COR-L47 (cell line): Measurements from ENCODE around the gene RNF220.

ENCODE experiments used
- DNase-seq: peaks from one replicate; lab custom pipeline; 2025; lab: John Stamatoyannopoulos, UW

Gene RNF220

DNA sequence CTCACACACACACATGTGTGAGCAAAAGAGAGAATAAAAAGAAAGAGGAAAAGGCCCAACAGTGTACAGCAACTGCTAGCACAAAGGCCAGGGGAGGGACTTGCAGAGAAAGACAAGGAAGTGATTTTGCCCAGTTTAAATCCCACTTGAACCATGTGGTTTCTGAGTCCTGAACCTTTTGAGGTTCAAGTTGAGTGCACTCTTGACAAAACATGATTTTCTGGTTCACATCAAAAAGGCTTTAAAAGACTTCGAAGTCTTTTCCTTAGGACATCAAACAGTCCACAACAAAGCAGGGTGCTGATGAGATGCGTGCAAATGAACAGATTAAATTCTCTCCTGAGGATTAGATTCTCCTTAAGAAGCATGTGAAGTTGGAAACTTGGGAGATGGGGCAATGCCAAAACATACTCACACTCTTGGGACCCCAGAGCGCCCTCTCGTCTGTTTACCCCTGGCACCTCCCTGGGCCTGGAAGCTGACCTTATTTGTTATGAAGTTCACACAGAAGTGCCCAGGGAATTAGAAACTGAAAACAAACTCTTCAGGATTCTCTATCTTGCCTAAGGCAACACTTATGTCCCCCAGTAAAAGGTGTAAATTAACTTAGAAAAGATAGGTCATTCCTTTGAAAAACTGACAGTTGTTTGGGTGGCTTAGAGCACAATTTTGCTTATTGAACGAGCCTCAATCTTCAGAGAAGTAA lies 31.5 kb downstream of the RNF220 start:
- DNase-seq, result no peak

DNA sequence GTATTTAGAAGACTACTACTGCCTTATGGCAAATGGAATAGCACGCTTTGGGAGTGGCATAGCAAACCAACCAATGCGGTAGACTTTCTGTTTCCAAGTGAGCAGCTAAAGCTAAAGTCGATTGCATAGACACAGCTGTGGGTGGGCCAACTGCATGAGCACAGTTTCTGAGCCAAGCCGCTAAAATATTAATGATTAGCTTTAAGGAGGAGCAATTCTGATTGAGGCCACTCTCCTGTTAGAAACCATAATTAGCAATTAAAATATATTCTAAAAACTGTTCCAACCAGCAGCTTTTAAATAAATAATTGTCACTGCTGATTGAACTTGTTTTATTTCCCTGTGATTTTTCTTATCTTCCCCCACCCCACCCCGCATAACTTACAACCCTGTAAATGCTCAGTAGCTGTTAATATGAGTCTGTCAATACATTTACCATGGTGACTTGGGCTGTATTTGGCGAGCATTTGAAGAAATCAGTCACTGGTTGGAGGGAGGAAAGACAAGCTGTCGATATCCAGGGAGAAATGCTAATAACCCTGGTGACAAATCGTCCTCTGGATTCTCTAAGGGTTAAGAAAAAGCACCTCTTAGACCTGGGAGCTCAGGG lies 32.2 kb downstream of the RNF220 start:
- no peak for DNase-seq

GRCh38 chr1:44442791-44443190 lies 37.7 kb downstream of the RNF220 start:
- DNase-seq, result no peak

GRCh38 chr1:44447051-44447810 lies 42.2 kb downstream of the RNF220 start:
- DNase-seq, result no peak

- no peak for DNase-seq
These were observed 48.8 kb downstream of the RNF220 start for GRCh38 chr1:44453798-44454349.

- DNase-seq, result no peak
These were observed 49.6 kb downstream of the RNF220 start for GRCh38 chr1:44454704-44455103.

DNA sequence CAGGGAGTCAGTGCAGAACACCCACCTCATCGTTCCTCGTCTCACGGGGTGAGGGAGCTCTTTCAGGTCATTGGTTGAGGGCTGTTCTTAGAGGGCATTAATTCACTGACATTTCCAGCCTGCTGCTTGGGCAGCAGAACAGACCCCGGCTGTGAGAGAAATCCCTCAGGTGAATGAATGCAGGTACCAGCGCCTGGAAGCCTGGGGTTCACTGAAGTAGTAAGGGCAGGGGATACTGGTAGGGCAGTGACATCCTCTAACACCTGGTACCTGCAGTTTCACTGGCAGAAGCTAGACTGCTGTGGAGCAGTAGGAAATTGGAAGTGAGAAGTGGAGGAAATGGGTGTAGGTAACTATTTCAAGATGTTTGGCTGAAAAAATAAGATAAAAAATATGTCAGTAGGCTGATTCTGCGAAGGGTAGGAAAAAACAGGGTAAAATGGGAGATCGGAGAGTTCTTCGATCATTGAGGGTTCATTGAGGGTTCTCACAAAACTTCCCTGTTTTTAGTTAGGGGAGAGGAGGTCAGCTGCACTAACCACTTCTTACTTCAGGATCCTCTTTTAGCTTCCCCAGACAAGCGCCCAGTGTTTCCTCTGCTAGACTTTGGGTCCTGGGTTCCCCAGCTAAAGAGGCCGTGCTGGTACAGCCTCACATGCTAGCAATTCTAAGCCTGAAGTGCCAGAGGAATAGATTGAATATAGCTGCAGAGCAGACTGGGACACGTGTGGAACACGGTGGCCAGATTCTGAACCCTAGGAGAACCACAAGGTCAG lies 55.2 kb downstream of the RNF220 start:
- DNase-seq, result no peak

- DNase-seq, result no peak
These were observed 59.3 kb downstream of the RNF220 start for GRCh38 chr1:44464361-44464760.

GRCh38 chr1:44467566-44467965 lies 62.5 kb downstream of the RNF220 start:
- DNase-seq, result no peak

DNA sequence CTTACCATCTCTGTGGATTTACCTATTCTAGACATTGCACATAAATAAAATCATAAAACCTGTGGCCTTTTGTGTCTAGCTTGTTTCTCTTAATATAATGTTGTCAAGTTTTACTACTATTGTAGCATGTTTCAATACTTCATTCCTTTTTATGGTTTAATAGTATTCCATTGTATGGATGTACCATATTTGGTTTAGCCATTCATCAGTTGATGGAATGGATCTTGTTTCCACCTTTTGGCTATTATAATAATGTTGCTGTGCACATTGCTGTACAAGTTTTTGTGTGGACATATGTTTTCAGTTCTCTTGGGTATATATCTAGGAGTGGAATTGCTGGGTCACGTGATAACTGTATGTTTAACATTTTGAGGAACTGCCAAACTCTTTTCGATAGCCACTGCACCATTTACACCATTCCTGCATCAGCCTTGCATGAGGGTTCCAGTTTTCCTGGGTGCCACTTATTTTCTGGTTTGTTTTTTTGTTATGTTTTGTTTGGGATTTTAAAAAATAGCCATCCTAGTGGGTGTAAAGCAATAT lies 66.9 kb downstream of the RNF220 start:
- no peak for DNase-seq

DNA sequence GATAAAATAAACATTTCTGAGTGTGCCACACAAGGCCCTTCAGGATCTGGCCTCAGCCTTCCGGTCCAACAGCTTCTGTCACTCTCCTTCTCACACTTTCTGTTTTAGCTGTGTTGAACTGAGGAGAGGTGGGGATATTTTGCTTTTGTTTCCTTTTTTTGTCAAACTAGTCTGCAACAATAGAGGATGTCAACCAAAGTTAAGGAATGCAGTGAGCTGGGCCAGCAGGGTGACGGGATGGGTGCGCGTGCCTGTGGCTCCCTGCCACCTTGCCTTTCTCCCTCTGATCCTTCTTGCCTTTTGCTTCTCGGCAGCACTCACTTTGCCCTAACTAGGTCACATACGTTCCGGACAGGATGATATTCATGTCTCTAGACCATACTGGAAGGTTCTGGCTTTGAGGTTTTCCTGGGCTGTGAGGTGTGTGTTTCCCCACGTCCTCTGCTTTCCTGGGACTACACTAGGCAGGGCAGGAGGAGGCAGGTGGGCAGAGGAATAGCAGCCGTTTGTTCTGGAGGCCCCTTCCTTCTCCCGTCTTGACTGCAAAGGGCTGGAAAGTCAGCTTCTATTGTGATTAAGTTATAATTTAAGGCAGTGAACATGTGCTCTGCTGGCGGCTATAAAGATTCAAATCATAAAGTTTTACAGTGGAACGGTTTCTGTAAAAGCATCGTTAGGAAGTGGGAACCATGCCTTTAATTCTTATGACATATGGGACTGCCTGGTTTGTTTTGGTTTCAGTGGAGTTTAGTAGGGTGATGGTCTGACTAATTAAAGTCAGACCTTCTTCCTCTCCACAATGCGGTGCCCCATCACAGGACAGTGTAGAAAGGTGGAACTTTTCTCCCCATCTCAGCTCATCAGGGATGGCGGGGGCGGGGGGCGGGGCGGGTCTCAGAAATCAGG lies 67.8 kb downstream of the RNF220 start:
- no peak for DNase-seq

- DNase-seq, result no peak
These were observed 71.8 kb downstream of the RNF220 start for GRCh38 chr1:44476891-44477290.

DNA sequence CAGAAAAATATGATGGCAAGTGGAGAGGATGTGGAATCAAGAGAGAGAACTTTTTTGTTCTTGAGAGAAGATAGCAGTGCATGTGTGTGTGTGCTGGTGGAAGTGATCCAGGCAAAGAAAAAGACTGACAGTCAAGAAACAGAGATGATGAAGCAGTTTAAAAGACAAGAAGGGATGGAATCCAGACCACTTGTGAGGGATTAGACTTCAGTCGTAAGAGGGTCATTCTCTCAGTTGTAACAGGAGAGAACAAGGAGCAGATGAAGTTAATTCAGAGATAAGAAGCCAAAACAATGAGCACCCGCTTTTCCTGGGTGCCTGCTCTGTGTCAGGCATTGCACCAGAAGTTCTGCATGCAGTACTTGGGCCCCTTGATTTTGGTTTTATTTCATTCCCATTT lies 76.6 kb downstream of the RNF220 start:
- no peak for DNase-seq

- no peak for DNase-seq
These were observed 78.2 kb downstream of the RNF220 start for GRCh38 chr1:44483089-44483874.

GRCh38 chr1:44484155-44484688 lies 79.2 kb downstream of the RNF220 start:
- DNase-seq, result no peak

DNA sequence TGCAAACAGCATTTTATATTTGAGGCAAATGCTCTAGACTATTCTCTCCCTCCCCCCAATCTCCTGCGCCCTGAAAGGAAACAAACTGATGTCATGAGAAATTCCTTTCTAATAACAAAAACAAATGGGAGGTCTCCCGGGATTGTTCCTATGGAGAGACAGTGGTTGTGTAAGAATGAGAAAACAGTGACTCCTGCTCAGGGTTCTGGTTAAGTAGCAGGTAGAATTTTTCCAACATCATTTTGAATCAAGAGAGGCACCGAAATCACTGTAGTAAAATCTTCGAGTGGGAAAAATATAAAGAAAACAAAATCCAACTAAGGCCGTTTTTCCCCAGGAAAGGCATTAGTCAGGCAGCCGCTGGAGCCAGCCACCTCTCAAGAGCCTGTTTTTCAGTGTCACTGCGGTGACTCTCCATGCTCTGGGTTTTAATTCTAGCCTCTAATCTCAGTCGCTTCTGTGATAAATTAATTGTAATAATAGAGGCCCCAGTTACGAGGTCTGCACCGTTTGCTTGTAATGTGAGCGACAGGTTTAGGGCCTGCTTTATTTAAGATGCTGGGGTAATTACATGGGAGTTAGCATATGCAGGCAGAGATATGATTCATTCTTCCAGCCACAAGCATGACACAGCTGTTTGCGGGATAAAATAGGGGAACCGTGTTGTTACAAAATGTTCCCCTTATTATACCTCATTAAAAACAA lies 80.3 kb downstream of the RNF220 start:
- no peak for DNase-seq

GRCh38 chr1:44485934-44486460 lies 80.9 kb downstream of the RNF220 start:
- DNase-seq, result no peak

DNA sequence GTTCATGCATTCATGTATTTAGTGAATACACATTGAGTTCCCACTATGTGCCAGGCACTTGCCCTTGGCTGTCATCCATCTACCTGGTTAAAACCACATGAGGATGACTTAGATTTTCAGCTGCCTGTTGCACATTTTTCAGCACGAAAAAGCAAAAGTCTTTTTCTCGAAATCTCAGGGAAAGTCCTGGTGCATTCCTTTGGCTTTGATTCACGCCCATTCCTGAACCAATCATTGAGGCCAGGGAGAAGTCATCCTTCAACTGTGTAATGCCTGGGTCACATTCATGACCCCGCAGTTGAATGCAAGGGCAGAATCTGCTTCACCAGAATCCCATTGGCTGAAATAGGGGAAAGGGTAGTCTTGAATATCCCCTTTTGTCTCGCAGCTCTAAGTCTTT lies 84.4 kb downstream of the RNF220 start:
- DNase-seq, result no peak
